Right lobe of liver (tissue), 6 donors: ENCODE measurements around the gene MAP4K4. TPM values are rescaled to one million over a fixed set of nuclear protein-coding genes. Genes with fewer than 3 reads are reported as not detected.

Experiments used
- ATAC-seq, 4 donors: fragments of 200-7000 bp; cut with Tn5 transposase; one replicate each; pipeline ENCODE4 v1.9.1; 2020; ENCODE audit warnings: mild to moderate bottlenecking in 4 of 4, moderate library complexity in 4 of 4
- DNase-seq, 3 donors: peaks; one replicate each; pipeline ENCODE4 v3.0.0-alpha.2; 2020
- H3K27ac ChIP-seq, 3 donors: fragments of 200-600 bp; one replicate each; pipeline ENCODE4 v1.8.0; 2022
- H3K27me3 ChIP-seq, 2 donors: fragments of 200-600 bp; one replicate each; pipeline ENCODE4 v1.8.0; 2022
- H3K36me3 ChIP-seq, 4 donors: fragments of 200-600 bp; sonication (generic) in 1 of 4; one replicate each; pipeline versions ENCODE4 v1.5.1 to v1.8.0; 2017 to 2022; ENCODE audit warnings: control low read depth in 1 of 4
- H3K4me1 ChIP-seq, 4 donors: fragments of 200-600 bp; sonication (generic) in 1 of 4; one replicate each; pipeline versions ENCODE4 v1.5.1 to v1.8.0; 2017 to 2022; ENCODE audit warnings: control low read depth in 1 of 4
- H3K4me3 ChIP-seq, 3 donors: fragments of 200-600 bp; one replicate each; pipeline ENCODE4 v1.8.0; 2022
- H3K9me3 ChIP-seq, 4 donors: fragments of 200-600 bp; sonication (generic) in 1 of 4; one replicate each; pipeline versions ENCODE4 v1.5.1 to v1.8.0; 2017 to 2022; ENCODE audit warnings: control low read depth in 1 of 4
- CTCF ChIP-seq, 4 donors: fragments of 200-600 bp in 3 of 4; fragments of 450-650 bp in 1 of 4; IDR thresholded peaks; one replicate each; pipeline versions ENCODE4 v1.5.1 to v1.8.0; 2016 to 2022; ENCODE audit warnings: antibody characterized with exemption in 4 of 4, mild to moderate bottlenecking in 2 of 4
- POLR2A ChIP-seq: fragments of 450-650 bp; IDR thresholded peaks from one replicate; pipeline ENCODE4 v1.6.1; 2017; ENCODE audit warnings: antibody characterized with exemption, mild to moderate bottlenecking
- WGBS: methylation state at CpG from one replicate; pipeline ENCODE4 v1.1.6; 2018; ENCODE audit warnings: low coverage, low lambda C conversion rate; ENCODE audit not compliant: insufficient coverage; ENCODE audit errors: missing lambda C conversion rate; 5-methylcytosine and 5-hydroxymethylcytosine counted together
- intact Hi-C, 2 donors: fragments of 100-400 bp; cut with DNase I; formaldehyde crosslinking; loops; one replicate each; pipeline versions ENCODE4 v1.11.2 to v1.14.1; 2022
- total RNA-seq, 6 experiments: library from RNA; depleted of rRNA in 2 of 6; stranded (reverse); fragments of >200 nt in 2 of 6; fragmentation: NEBNext Ultra II Directional in 3 of 6; extraction: Animal tissue kit (Norgen Biotek cat#: 25700) in 3 of 6; gene quantifications; one replicate each; pipeline versions ENCODE4 v1.1.0 to v1.2.4, GENCODE V29; 2016 to 2023
- donor health status: DM: no; HTN: yes; CAD: no.
- donor health status: DM: no; HTN: no; CAD: no.
- donor health status: DM: no; HTN: no; CAD: no.
- donor health status: DM: no; HTN: yes; CAD: no.
- donor health status: DM: no; HTN: yes; CAD: no.

The MAP4K4 gene
- total RNA-seq, 6 experiments from 2014 or later, result 29.8 to 36.5 (median 31.1) TPM

GRCh38 chr2:101693991-101694588 lies 3.4 kb upstream of the MAP4K4 start:
- ATAC-seq, result no peak

GRCh38 chr2:101696272-101697123 lies 1.0 kb upstream of the MAP4K4 start:
- Histone ChIP-seq H3K27ac (peak overlapping the region; percentile 70 to 84 (median 83)), H3K4me3 (peak overlapping the region; percentile 44 to 67 (median 67)), H3K27me3 (no peaks in the 10 kb centered on the region), H3K4me1 (peaks cover 0 to 16% (median 4%) of the 10 kb centered on the region in 4 donors), H3K9me3 (no peaks in the 10 kb centered on the region), H3K36me3 (no peaks in the 10 kb centered on the region)
- TF ChIP-seq POLR2A, result no peak
- TF ChIP-seq CTCF (IDR thresholded peaks at IDR 0.05), result no peak
- WGBS, result 31% methylated on average over 30 of the region's 31 CpGs
- intact Hi-C loops, result no loop called here
- ATAC-seq, result peak in 2 of 4 donors; percentile 0 to 4
- no peak for DNase-seq

More at GRCh38 chr2:101693991-101694588, 3.4 kb upstream of the MAP4K4 start:
- TF ChIP-seq POLR2A (no peak), CTCF (IDR thresholded peaks at IDR 0.05) (no peak)
- no peak overlapping the region for H3K27ac ChIP-seq
- intact Hi-C loops, result no loop called here
- DNase-seq, result no peak
- 100% methylated on average over 3 of the region's 3 CpGs for WGBS
- no peaks in the 10 kb centered on the region for H3K27me3 ChIP-seq
- no peaks in the 10 kb centered on the region for H3K9me3 ChIP-seq
- H3K36me3 ChIP-seq, result no peaks in the 10 kb centered on the region
- H3K4me1 ChIP-seq, result peaks cover 0 to 25% (median 4%) of the 10 kb centered on the region in 4 donors
- no peak overlapping the region for H3K4me3 ChIP-seq

GRCh38 chr2:101698014-101698843 lies 722 bp downstream of the MAP4K4 start:
- TF ChIP-seq POLR2A, result no peak
- TF ChIP-seq CTCF (IDR thresholded peaks at IDR 0.05), result peak in 1 of 4 donors; percentile 4
- peak overlapping the region; percentile 58 to 67 (median 62) for H3K4me3 ChIP-seq
- intact Hi-C loops, result no loop called here
- peaks cover 0 to 16% (median 6%) of the 10 kb centered on the region in 4 donors for H3K4me1 ChIP-seq
- no peaks in the 10 kb centered on the region for H3K27me3 ChIP-seq
- H3K27ac ChIP-seq, result peak overlapping the region; percentile 42 to 64 (median 61)
- WGBS, result under 1% methylated on average over 19 of the region's 57 CpGs
- ATAC-seq, result peak; percentile 10 to 24 (median 14)
- no peaks in the 10 kb centered on the region for H3K36me3 ChIP-seq
- peak in 1 of 3 donors; percentile 32 for DNase-seq
- no peaks in the 10 kb centered on the region for H3K9me3 ChIP-seq
